Medulla oblongata (tissue), 1 donor: ENCODE measurements around the gene ATP8B3.

Experiments used
- DNase-seq: peaks from one replicate; pipeline ENCODE4 v3.0.0-alpha.2; 2015; ENCODE audit errors: extremely low spot score

Gene ATP8B3

DNA sequence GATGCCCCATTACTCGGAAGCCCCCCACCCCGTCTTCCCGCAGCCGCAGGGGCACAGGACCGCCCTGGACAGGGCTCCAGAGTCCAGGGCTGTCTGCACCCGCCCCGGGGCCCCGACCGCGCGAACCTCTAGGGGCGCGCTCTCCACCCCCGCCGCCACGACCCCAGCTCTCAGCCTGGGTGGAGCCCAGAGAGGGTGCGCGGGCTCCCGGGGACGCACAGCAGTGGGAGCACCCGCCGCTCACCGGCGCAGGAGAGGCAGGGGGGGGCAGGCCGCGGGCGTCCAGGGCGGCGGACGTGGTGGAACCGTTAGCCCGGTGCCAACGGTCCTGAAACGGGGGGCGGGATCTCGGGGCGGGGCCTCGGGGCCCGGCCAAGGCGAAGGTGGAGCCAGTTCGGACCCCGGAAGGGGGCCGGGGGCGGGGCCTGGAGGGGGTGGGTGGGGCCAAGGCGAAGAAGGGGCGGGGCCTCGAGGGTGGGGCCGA lies at the start of gene ATP8B3:
TSS of gene ATP8B3 (minus strand) at position 335 of the 484 bp plus-strand sequence. CDS start 540 bp downstream, outside the sequence.
- no peak for DNase-seq

DNA sequence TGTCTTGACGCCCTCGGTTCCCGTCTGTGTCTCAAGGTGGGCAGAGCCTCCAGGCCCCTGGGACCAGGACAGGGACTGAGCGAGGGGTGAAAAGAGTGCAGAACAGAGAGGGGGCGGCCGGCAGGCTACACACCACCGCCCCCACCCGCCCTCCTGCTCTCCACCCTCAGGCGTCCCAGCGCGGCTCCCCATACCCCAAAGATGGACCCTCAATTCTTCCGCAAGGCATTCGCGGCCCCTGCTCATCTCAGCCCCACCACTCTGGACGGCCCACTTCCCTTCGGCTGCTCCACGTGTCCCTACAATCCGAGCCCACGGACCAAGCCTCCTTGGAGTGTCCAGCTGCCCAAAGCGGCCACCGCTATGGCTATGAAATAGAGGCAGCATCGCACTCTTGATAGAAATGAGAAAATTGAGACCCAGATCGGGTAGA lies 49.5 kb upstream of the ATP8B3 start:
- no peak for DNase-seq

DNA sequence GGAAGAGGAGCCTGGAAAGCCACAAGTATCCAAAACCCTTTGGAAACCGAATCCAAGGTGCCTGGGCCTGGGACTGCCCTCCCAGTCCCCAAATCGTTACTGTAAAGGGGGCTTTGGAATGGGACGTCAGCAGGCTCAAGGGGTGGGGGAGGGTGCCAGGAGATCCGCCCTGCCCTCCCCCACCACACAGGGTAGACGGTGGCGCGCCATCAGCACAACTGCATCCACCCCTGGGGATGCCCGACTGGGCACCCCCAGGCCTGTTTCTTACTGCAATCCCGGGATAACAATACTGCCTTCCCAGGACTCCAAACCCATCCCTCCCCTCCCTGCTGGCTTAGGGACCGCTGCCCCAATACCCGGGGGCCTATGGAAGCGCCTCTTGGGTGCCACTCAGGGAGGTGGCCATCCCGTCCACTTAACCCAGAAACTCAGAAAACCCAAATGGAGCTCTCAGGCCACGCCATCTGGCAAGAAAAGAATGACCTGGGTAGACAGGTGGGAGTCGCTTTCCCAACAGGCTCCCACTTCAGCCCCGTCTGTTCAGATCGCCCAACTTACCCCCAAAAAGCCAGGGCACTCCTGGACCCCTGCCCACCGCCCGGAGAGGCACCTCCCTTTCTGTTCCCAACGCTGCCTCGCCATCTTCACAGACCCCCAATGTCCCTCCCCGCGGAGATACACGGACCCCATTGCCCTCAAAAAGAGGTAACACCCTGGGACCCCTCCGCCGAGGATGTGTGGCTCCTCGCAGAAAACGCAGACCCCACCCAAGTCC lies 48.9 kb upstream of the ATP8B3 start:
- no peak for DNase-seq

DNA sequence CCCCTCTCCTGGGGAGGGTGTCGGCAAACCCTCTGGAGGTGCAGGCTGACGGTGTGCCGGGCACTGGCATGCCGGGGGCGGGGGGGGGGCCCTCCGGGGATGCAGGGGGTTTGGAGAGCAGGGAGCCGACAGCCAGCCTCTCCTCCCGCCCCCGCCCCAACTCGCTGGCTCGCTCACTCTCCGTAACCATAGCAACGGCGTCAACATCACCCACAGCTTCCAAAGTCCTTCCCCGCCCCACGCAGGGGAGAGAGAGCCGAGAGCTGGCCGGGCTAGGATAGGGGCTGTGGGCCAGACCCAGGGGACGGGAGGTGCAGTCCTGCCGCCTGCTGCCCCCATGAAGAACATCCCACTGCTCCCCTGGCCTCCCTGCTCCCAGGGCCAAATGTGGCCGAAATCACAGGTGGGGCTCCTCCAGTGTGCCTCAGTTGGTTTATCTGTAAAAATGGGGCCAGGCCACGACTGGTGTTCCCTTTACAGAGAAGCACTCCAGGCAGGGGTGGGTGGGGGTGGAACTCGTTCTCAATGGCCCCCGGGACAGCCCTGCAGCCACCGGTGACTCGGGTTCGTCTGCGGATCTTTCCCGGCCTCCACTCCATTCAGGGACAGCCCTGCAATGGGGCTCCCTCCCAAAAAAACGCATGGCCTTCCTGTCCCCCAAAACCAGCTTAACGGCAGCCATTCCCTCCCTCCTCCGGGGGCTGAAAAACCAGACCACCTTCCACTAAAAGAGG lies 48.1 kb upstream of the ATP8B3 start:
- DNase-seq: peak; percentile 60

GRCh38 chr19:1859331-1859781 lies 47.3 kb upstream of the ATP8B3 start:
- no peak for DNase-seq

DNA sequence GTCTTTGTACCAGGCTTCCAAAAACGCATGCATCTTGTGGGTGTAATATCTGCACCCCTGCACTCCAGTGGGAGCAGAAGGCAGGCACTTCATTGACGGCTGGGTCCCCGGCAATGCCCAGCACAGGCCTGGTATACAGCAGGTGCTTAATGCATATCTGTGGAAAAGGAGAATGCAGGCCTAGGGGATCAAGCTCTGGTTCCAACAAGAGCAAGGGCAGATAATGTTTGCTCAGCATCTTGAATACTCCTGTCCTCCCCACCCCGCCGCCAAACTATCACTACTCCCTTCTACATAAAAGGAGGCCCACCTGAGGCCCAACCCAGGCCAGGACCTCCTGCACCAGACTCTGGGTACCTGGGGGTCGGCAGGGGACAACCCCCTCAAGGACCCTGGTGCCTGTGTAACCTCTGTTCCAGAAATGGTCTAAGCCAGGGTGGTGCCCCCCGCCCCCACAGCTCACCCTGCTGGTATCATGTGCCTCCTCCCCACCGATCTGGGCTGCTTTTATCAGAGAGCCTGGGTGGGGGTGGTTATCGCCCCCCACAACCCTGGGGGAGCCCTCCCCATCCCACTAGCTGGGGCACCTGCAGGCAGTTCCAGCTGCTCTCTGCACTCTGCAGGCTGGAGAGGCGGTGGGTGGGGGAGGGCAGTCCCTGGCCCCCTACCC lies 46.5 kb upstream of the ATP8B3 start:
- DNase-seq: no peak

DNA sequence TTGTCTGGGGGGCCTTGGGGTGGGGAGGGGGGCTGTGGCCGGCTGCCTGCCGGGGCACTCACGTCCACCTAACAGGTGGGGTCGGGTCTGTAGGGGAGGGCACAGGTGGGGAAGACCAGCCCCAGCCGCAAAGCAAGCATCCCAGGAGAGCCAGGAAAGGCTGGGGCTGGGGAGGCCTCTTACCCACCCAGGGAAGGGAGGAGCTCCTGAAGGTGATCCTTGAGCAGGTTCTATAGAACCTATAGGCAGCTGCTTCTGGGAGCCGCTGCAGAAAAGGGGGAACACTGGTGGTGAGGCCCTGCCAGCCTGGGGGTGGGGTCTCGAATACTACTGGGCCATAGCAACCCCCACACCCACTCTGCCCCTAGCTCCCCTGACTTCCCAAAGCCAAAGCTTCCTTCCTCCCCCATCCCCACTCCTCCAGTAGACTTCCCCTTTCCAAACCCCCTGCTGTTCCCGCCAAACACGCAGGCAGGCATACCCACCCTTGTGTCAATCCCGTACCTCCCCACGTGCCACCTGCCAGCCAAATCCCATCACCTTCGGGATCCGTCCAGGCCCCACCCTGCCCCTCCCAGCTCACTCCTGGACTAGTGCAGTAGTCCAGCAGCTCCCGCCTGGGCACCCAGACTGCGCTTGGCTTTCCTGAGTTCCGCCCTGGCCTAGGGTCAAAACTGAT lies 45.7 kb upstream of the ATP8B3 start:
- no peak for DNase-seq

GRCh38 chr19:1856698-1857603 lies 44.9 kb upstream of the ATP8B3 start:
- peak; percentile 68 for DNase-seq

GRCh38 chr19:1856345-1856697 lies 44.2 kb upstream of the ATP8B3 start:
- no peak for DNase-seq

GRCh38 chr19:1855828-1856255 lies 43.8 kb upstream of the ATP8B3 start:
- DNase-seq: no peak

GRCh38 chr19:1855040-1855827 lies 43.2 kb upstream of the ATP8B3 start:
- DNase-seq: peak; percentile 79

DNA sequence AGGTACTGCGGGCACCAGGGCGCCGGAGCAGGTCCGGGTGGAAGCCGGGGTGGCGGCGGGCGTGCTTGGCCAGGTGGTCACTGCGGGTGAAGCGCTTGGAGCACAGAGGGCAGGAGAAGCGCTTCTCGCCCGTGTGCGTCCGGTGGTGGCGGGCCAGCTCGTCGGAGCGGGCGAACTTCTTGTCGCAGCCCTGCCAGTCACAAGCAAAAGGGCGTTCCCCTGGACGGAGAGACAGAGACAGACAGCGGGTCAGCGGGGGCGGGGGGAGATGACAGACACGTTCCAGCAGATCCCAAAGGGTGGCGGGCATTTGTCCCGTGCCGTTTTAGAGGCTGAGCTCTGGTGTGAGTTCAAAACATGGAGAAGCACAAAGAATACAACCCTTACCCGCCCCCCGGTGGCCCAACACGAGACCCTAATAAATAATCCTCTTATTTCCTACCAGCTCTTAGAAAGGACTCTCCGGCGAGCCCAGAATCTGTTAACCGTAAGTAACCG lies 42.5 kb upstream of the ATP8B3 start:
- no peak for DNase-seq

- no peak for DNase-seq
These were observed 42.0 kb upstream of the ATP8B3 start for GRCh38 chr19:1854039-1854541.

- DNase-seq: peak; percentile 67
These were observed 41.4 kb upstream of the ATP8B3 start for GRCh38 chr19:1853295-1854038.

GRCh38 chr19:1852581-1853128 lies 40.6 kb upstream of the ATP8B3 start:
- DNase-seq: no peak

DNA sequence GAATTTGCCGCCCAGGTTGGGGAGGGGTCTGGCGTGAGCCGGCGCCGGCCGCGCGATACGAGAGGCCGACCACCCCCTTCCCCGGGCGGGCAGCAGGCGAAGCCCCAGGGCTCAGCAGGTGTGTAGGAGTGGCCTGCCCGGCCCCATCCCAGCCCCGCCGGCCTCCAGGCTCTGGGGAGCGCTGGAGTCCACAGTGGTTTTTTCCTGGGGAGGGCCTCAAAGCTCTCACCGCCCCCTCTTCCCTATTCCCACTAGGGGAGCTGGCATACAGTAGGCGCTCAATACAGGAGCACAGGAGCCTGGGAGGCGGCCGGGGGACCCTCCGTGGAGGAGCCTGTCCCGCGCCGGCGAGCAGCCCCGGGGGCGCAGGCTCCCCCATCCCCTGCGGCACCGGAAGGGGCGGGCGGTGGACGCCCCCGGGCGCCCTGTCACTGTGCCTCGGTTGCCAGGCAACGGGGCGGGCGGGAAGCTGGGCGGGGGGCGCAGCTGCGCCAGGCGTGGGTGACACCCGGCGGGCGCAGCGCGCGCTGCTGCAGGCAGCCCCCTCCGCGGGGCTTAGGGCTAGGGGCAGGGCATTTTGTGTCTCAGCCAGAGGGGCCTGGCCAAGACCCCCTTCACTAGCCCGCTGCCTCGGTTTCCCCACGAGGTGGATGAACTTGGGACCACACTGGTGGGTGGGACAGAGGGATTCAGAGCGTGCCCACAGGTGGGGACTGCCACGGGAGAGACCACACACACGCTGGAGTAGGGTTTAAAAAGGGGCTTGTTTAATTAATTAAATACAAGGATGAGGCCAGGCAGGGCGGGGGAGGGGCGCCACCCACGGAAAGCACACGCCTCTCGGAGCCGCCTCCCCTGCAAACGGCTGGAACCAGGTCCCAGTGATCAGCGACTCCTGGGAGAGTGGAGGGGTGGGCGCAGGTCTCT lies 39.8 kb upstream of the ATP8B3 start:
- no peak for DNase-seq
